K562 (cell line): ENCODE measurements around the gene LYPLA2. TPM values are rescaled to one million over a fixed set of nuclear protein-coding genes. Genes with fewer than 3 reads are reported as not detected.

Experiments used
- CAMTA2 ChIP-seq: fragments of 250-450 bp; sonication (Bioruptor Pico); conservative IDR thresholded peaks from 2 replicates; pipeline ENCODE4 v1.5.1; 2022
- CBX5 ChIP-seq: IDR thresholded peaks from 2 replicates; pipeline ENCODE4 v1.6.1; 2014; ENCODE audit warnings: low read depth, borderline replicate concordance
- CEBPB ChIP-seq: fragments of 450-650 bp; IDR thresholded peaks from 2 replicates; pipeline ENCODE4 v1.6.1; 2016; ENCODE audit warnings: missing genetic modification characterization, missing compliant biosample characterization
- DLX4 ChIP-seq: fragments of 250-450 bp; sonication (Bioruptor Pico); IDR thresholded peaks from 2 replicates; pipeline ENCODE4 v1.6.1; 2021; ENCODE audit warnings: mild to moderate bottlenecking
- FOXJ2 ChIP-seq: fragments of 200-800 bp; sonication (Bioruptor generic); IDR thresholded peaks from 2 replicates; pipeline ENCODE4 v1.6.1; 2016; ENCODE audit warnings: missing genetic modification characterization, missing compliant biosample characterization
- GTF3C2 ChIP-seq: IDR thresholded peaks from 3 replicates; pipeline ENCODE4 v1.6.1; 2011; ENCODE audit warnings: borderline replicate concordance, mild to moderate bottlenecking, moderate library complexity; ENCODE audit not compliant: insufficient read length; ENCODE audit errors: extremely low read depth
- ILK ChIP-seq: fragments of 450-650 bp; IDR thresholded peaks from 2 replicates; pipeline ENCODE4 v1.6.1; 2016; ENCODE audit warnings: missing genetic modification characterization, low read depth, mild to moderate bottlenecking, missing compliant biosample characterization, moderate library complexity, borderline replicate concordance
- NKRF ChIP-seq: fragments of 450-650 bp; IDR thresholded peaks from 2 replicates; pipeline ENCODE4 v1.6.1; 2016; ENCODE audit warnings: borderline replicate concordance
- NR2C2 ChIP-seq, 2 experiments: fragments of 200-800 bp in 1 of 2; sonication (Bioruptor generic) in 1 of 2; sonication (generic) in 1 of 2; formaldehyde crosslinking in 1 of 2; IDR thresholded peaks; 2 replicates each; pipeline versions ENCODE4 v1.6.1 to v1.8.0; 2016 to 2022; ENCODE audit warnings: mild to moderate bottlenecking in 1 of 2, missing compliant biosample characterization in 1 of 2, missing genetic modification characterization in 1 of 2, missing genetic modification reagents in 1 of 2
- NR4A1 ChIP-seq, 2 experiments: fragments of 250-450 bp in 1 of 2; fragments of 450-650 bp in 1 of 2; sonication (Bioruptor Pico) in 1 of 2; IDR thresholded peaks; 2 replicates each; pipeline versions ENCODE4 v1.4.0 to v1.6.1; 2016 to 2020; ENCODE audit warnings: mild to moderate bottlenecking in 2 of 2, missing compliant biosample characterization in 1 of 2, missing genetic modification characterization in 1 of 2, moderate library complexity in 1 of 2
- RAD21 ChIP-seq, 2 experiments: fragments of 250-450 bp in 1 of 2; fragments of 450-650 bp in 1 of 2; sonication (Bioruptor Pico) in 1 of 2; formaldehyde crosslinking in 1 of 2; IDR thresholded peaks in 1 of 2; conservative IDR thresholded peaks in 1 of 2; 2 replicates each; pipeline versions ENCODE4 v1.4.0 to v1.8.0; 2020 to 2022; ENCODE audit warnings: mild to moderate bottlenecking in 2 of 2, moderate library complexity in 1 of 2
- RHOXF2B ChIP-seq: fragments of 250-450 bp; sonication (Bioruptor Pico); conservative IDR thresholded peaks from 2 replicates; pipeline ENCODE4 v1.5.1; 2021
- SLC30A9 ChIP-seq: fragments of 250-450 bp; sonication (Bioruptor Pico); IDR thresholded peaks from 2 replicates; pipeline ENCODE4 v1.8.0; 2022; ENCODE audit warnings: mild to moderate bottlenecking, moderate library complexity
- ZNF146 ChIP-seq: IDR thresholded peaks from one replicate; pipeline ENCODE4 v1.6.1; 2018; ENCODE audit warnings: missing compliant biosample characterization; ENCODE audit not compliant: unreplicated experiment
- ZNF165 ChIP-seq: fragments of 250-450 bp; sonication (Bioruptor Pico); IDR thresholded peaks from 2 replicates; pipeline ENCODE4 v1.4.0; 2020; ENCODE audit warnings: borderline replicate concordance
- ZNF740 ChIP-seq, 3 experiments: fragments of 200-800 bp in 1 of 3; sonication (Bioruptor generic) in 1 of 3; sonication (generic) in 1 of 3; formaldehyde crosslinking in 1 of 3; IDR thresholded peaks; 2 replicates each; pipeline versions ENCODE4 v1.6.1 to v1.8.0; 2016 to 2022; ENCODE audit warnings: mild to moderate bottlenecking in 2 of 3, missing compliant biosample characterization in 2 of 3, missing genetic modification characterization in 2 of 3, missing genetic modification reagents in 1 of 3
- ZNF780A ChIP-seq: fragments of 250-450 bp; sonication (Bioruptor Pico); IDR thresholded peaks from 2 replicates; pipeline ENCODE4 v1.5.0; 2021; ENCODE audit warnings: mild to moderate bottlenecking
- polyA plus RNA-seq, 8 experiments: library from polyadenylated mRNA; depleted of rRNA in 4 of 8; stranded (reverse) in 5 of 8; unstranded in 3 of 8; fragments of >200 nt; fragmentation: Nextera tagmentation in 2 of 8; fragmentation: Illumina TruSeq in 1 of 8; extraction: Ambion mirVana in 2 of 8; extraction: Trizol in 1 of 8; gene quantifications; 2 replicates each; pipeline versions ENCODE4 v1.2.1 to v1.2.3, GENCODE V29; 2011 to 2014; ENCODE audit warnings: inconsistent platforms in 1 of 8, missing spikeins in 1 of 8
- total RNA-seq, 7 experiments: library from RNA; depleted of rRNA in 6 of 7; stranded (reverse); fragments of >200 nt in 6 of 7; fragmentation: Illumina TruSeq in 2 of 7; extraction: Trizol in 2 of 7; gene quantifications; 2 replicates each; pipeline versions ENCODE4 v1.2.1 to v1.2.3, GENCODE V29; 2011 to 2021; ENCODE audit warnings: low replicate concordance in 1 of 7

LYPLA2 gene
- total and polyA plus RNA-seq, 9 of the 15 experiments (the other 6 are each of a cell fraction or from before 2014, with no cell fraction given): 3.9 to 128 (median 60.1) TPM

GRCh38 chr1:23777979-23778814, 12.7 kb upstream of the LYPLA2 start, which contains the start of gene PITHD1 (continued):
- TF ChIP-seq GTF3C2: no peak
- no peak for TF ChIP-seq ZNF780A
- no peak for TF ChIP-seq CAMTA2 (CRISPR knock-in tag)
- TF ChIP-seq NKRF: peak; percentile 97; the same call in 1 of the 2 replicates
- no peak for TF ChIP-seq ZNF165 (CRISPR knock-in tag)
- no peak for TF ChIP-seq NR4A1 (CRISPR knock-in tag; IDR thresholded peaks at IDR 0.05)
- TF ChIP-seq NR4A1 (tag; IDR thresholded peaks at IDR 0.05): peak; percentile 75; the same call in 1 of the 2 replicates
- TF ChIP-seq CBX5: no peak
- 0 out of 2 replicates have a peak, but pooled peaks have one; percentile 49 for TF ChIP-seq FOXJ2
- TF ChIP-seq SLC30A9: no peak
- TF ChIP-seq ZNF740 (CRISPR knock-in tag; IDR thresholded peaks at IDR 0.05): peak; percentile 74; the same call in 1 of the 2 replicates
- TF ChIP-seq ZNF740 (tag; IDR thresholded peaks at IDR 0.05): peak in 1 of 2 experiments; percentile 96; a peak in 2 of 4 replicates
- no peak for TF ChIP-seq ZNF146 (CRISPR knock-in tag)
- TF ChIP-seq RHOXF2B (CRISPR knock-in tag): no peak
- TF ChIP-seq CEBPB (tag): peak; percentile 99
- peak; percentile 77; the same call in 1 of the 2 replicates for TF ChIP-seq NR2C2 (CRISPR knock-in tag; IDR thresholded peaks at IDR 0.05)
- peak; percentile 97 for TF ChIP-seq NR2C2 (tag; IDR thresholded peaks at IDR 0.05)
- TF ChIP-seq RAD21 (CRISPR knock-in tag; conservative IDR thresholded peaks at IDR 0.05 in 1 of 2, IDR thresholded peaks at IDR 0.05 in 1 of 2): 0 out of 4 replicates have a peak, but pooled peaks of 1 of the 2 experiments have one; percentile 11
- TF ChIP-seq ILK: no peak
- no peak for TF ChIP-seq DLX4 (CRISPR knock-in tag)
